ENCODE results near the gene DOCK8. TPM values are rescaled to one million over a fixed set of nuclear protein-coding genes. Genes with fewer than 3 reads are reported as not detected.

Gene DOCK8
- total RNA-seq, 1 experiment from 2014 or later, result 1.4 TPM

DNA sequence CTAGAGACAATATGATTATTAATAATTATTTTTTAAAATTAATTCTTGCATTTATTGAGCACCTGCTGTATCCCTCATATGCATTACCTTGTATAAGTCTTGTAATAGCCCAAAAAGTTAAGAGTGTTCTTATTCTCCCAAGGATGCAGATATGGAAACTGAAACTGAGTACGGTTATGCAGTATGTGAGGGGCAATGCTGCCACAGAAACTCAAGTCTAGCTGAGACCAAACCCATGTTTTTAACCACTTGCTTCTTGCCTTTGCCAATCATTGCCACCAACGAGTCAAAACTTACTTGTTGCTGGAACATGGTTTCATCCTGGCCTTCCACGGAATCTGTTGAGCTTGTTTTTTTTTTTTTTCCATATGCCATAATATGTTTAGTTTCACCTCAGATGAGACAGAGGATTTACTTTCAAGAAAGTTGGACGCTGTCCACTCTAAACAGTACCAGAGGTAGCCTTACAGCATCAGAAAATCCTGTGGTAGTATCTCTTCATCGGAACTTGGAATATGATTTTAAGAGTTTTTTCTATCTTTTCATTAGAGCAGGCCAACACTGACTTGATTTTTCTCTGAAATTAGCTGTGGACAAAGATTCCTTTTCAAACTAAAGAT, 27.9 kb downstream of the DOCK8 start:
- no peak overlapping the region for H2AFZ ChIP-seq (ENCODE audit: low read length)
- Mint-ChIP-seq H3K27ac (no peak overlapping the region), H3K36me3 (ENCODE audit: insufficient read depth in 1 of 3, low read depth in 3 of 3) (no peaks in the 10 kb centered on the region), H3K27me3 (ENCODE audit: low read depth) (no peaks in the 10 kb centered on the region; the same call in 1 of the 2 replicates), H3K9me3 (no peaks in the 10 kb centered on the region), H3K4me3 (no peak overlapping the region), H3K4me1 (no peaks in the 10 kb centered on the region)
- no peak overlapping the region for H2BK5ac ChIP-seq (ENCODE audit: insufficient read length, low read length)
- H3K4me1 ChIP-seq (ENCODE audit: insufficient read depth, low read length), result no peaks in the 10 kb centered on the region
- H3K23ac ChIP-seq (ENCODE audit: insufficient read length, low read depth, low read length), result no peak overlapping the region
- DNase-seq, result no peak
- H4K5ac ChIP-seq (ENCODE audit: insufficient read length, low read depth, low read length), result no peak overlapping the region
- no peaks in the 10 kb centered on the region for H3K9me3 ChIP-seq (ENCODE audit: control insufficient read depth, low read depth, low read length)
- no peaks in the 10 kb centered on the region for H3K79me2 ChIP-seq (ENCODE audit: insufficient read depth, low read length)
- no peak overlapping the region for H2BK120ac ChIP-seq (ENCODE audit: low read depth, low read length, poor library complexity, severe bottlenecking)
- H3K18ac ChIP-seq (ENCODE audit: insufficient read length, low read depth, low read length), result no peak overlapping the region
- no peaks in the 10 kb centered on the region for H3K79me1 ChIP-seq (ENCODE audit: insufficient read depth, low read depth, low read length, poor library complexity, severe bottlenecking)
- H2BK12ac ChIP-seq (ENCODE audit: insufficient read length, low read depth, low read length), result no peak overlapping the region
- no peak overlapping the region for H3K14ac ChIP-seq (ENCODE audit: insufficient read depth, low read length)
- H2BK15ac ChIP-seq (ENCODE audit: low read depth, low read length), result no peak overlapping the region
- no peak overlapping the region for H3K56ac ChIP-seq (ENCODE audit: insufficient read length, low read depth, low read length)
- no peak overlapping the region for H3K4me2 ChIP-seq (ENCODE audit: insufficient read depth, insufficient read length, low read length)
- no peak overlapping the region for H3K9ac ChIP-seq (ENCODE audit: extremely low read depth, insufficient read length, low read length)
- H3K4ac ChIP-seq (ENCODE audit: low read depth, low read length), result no peak overlapping the region
- no peak overlapping the region for H3K27ac ChIP-seq (ENCODE audit: insufficient read length, low read depth, low read length)
- WGBS (ENCODE audit: extremely low coverage, insufficient read length, low lambda C conversion rate), result no CpG with 5 or more reads among the region's 5 CpGs
- TF ChIP-seq, protein P1, sequence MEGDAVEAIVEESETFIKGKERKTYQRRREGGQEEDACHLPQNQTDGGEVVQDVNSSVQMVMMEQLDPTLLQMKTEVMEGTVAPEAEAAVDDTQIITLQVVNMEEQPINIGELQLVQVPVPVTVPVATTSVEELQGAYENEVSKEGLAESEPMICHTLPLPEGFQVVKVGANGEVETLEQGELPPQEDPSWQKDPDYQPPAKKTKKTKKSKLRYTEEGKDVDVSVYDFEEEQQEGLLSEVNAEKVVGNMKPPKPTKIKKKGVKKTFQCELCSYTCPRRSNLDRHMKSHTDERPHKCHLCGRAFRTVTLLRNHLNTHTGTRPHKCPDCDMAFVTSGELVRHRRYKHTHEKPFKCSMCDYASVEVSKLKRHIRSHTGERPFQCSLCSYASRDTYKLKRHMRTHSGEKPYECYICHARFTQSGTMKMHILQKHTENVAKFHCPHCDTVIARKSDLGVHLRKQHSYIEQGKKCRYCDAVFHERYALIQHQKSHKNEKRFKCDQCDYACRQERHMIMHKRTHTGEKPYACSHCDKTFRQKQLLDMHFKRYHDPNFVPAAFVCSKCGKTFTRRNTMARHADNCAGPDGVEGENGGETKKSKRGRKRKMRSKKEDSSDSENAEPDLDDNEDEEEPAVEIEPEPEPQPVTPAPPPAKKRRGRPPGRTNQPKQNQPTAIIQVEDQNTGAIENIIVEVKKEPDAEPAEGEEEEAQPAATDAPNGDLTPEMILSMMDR (conservative IDR thresholded peaks at IDR 0.05), result no peak
- H4K20me1 ChIP-seq (ENCODE audit: control insufficient read depth, insufficient read depth, insufficient read length), result no peaks in the 10 kb centered on the region
- no peak overlapping the region for H4K91ac ChIP-seq (ENCODE audit: insufficient read length, low read depth, low read length)
- no peak overlapping the region for H3T11ph ChIP-seq (ENCODE audit: low read length)
- no peaks in the 10 kb centered on the region for H3K27me3 ChIP-seq (ENCODE audit: insufficient read depth, low read length)
- H3K23me2 ChIP-seq (ENCODE audit: insufficient read length, low read depth, low read length, poor library complexity, severe bottlenecking), result no peaks in the 10 kb centered on the region
- H4K8ac ChIP-seq (replicated peaks; ENCODE audit: insufficient read length, low read depth, low read length), result no peak overlapping the region
- no peak overlapping the region for H2AK5ac ChIP-seq (ENCODE audit: insufficient read length, low read length)
- H2BK20ac ChIP-seq (ENCODE audit: low read depth, low read length, poor library complexity, severe bottlenecking), result no peak overlapping the region
